HG03135 (cell line): Measurements from ENCODE around the gene CXCL5.
"Not testable (repeated sequence)": the region's sequence is repeated elsewhere in the genome, so short reads cannot be mapped to it uniquely, and the experiment has no call there.

ENCODE experiments used
- ATAC-seq: cut with Tn5 transposase; IDR thresholded peaks from one replicate; pipeline ENCODE4 v1.9.1; 2021; ENCODE audit warnings: mild to moderate bottlenecking, moderate library complexity; ENCODE audit not compliant: unreplicated experiment

CXCL5 gene

DNA sequence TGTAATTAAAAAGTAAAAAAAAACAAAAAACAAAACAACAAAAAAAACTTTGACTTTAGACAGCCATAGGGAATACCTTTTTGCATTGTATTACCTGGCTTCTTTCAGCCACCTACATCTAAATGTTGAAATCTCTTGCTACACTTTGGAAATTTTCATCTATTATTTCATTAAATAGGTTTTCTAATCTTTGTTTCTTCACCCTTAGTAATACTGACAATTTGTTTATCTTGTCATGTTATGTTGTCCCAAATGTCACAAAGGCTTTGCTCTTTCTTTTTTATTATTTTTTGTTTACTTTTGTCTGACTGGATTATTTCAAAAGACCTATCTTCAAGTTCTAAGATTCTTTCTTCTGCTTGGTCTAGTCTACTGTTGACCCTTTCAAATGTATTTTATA, 24.1 kb downstream of the CXCL5 start:
- ATAC-seq = no peak

DNA sequence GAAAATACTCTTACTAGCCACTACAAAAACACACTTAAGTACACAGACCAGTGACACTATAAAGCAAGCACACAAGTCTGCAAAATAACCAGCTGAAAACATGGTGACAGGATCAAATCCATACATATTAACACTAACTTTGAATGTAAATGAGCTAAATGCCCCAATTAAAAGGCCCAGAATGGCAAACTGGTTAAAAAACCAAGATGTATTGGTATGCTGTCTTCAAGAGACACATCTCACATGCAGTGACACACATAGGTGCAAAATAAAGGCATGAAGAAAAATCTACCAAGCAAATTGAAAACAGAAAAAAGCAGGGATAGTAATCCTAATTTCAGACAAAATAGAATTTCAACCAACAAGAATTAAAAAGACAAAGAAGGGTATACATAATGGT, 27.5 kb downstream of the CXCL5 start:
- ATAC-seq = no peak

- ATAC-seq = no peak
These were observed 28.5 kb downstream of the CXCL5 start for GRCh38 chr4:73970011-73970410.

- ATAC-seq = no peak
These were observed 30.6 kb downstream of the CXCL5 start for GRCh38 chr4:73967866-73968265.

DNA sequence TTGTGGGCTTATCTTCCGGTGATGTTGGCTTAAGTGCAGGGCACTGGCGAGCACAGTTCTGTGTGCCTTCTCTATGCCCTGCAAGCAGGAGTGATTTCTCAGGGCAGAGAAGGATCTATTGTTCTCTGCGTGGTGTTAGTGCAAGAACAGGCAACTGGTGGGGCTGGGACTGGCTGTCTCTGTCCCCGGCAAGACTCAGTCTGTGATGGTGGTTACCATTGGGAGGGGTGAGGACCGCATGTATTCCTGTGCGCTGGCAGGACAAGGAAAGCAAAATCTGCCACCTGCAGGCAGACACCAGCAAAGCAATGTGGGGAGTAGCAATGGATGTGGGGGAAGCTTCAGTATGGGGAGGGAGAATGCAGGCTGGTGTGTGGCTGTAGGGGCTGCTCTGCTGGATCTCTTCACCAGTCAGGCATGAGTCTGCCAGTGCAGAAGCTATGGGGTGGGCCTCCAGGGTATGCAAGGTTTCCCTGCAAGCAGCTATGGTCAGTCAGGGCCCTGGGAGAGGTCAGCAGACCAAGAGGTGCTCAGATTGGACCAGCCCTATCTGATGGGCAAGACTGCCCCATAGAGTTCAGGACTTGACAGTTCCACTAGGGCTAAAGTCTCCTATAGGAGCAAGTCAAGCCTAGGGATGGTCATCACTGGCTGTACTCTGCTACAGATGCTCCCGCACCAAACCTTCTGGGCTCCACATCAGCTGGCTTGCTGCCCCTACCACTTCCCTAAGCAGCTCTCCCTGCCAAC, 33.4 kb downstream of the CXCL5 start:
- no peak for ATAC-seq

DNA sequence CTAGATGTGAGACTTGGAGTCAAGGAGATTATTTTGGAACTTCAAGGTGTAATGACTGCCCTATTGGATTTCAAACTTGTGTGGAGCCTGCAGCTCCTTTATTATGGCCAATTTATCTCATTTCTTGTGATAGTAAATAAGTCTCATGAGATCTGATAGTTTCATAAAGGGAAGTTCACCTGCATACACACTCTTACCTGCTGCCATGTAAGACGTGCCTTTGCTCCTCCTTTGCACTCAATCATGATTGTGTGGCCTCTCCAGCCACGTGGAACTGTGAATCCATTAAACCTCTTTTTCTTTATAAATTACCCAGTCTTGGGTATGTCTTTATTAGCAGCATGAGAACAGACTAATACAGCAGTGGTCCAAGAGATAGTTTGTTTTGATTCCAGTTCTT, 35.8 kb downstream of the CXCL5 start:
- no peak for ATAC-seq

DNA sequence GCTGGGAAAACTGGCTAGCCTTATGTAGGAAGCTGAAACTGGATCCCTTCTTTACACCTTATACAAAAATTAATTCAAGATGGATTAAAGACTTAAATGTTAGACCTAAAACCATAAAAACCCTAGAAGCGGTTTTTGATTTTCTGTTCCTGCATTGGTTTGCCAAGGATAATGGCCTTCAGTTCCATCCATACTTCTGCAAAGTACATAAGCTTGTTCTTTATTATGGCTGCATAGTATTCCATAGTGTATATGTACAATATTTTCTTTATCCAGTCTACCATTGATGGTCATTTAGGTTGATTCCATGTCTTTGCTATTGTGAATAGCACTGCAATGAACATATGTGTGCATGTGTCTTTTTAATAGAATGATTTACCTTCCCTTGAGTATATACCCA, 39.4 kb downstream of the CXCL5 start:
- ATAC-seq = not testable (repeated sequence)

GRCh38 chr4:73952352-73952751, 46.1 kb downstream of the CXCL5 start:
- ATAC-seq = no peak

- ATAC-seq = not testable (repeated sequence)
These were observed 48.0 kb downstream of the CXCL5 start for GRCh38 chr4:73950376-73950920.

DNA sequence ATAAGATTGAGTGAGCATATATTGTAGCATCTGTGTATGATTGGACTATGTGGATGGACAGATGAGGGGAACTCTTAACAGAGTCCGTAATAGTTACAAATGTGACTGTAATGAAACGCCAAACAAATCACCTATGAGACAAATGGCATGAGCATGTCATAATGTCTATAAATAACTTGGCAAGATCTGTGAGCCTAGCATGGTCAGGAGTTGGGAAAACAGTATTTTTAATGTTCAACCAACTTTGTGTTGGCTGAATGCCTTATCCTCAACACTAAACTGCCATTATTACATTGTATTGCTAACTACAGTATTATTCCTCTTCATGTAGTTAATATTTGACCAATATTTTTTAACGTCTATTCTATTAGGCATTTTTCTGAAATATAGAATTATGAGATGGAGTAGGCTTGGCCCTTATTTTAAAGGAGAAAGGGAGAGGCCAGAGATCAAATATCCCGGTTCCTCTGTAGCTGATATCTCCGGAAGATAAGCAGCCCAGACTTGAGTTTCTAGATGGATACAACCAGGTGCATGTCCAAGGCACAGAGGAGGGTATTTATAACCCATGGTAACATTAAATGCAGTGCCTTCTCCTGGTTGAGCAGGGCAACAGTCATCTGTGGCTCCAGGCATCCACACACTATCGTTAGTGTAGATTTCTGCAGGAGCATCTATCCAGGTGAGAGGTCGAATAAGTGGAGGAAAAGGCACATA, 49.3 kb downstream of the CXCL5 start:
- no peak for ATAC-seq

GRCh38 chr4:73948291-73948690, 50.2 kb downstream of the CXCL5 start:
- ATAC-seq = no peak

DNA sequence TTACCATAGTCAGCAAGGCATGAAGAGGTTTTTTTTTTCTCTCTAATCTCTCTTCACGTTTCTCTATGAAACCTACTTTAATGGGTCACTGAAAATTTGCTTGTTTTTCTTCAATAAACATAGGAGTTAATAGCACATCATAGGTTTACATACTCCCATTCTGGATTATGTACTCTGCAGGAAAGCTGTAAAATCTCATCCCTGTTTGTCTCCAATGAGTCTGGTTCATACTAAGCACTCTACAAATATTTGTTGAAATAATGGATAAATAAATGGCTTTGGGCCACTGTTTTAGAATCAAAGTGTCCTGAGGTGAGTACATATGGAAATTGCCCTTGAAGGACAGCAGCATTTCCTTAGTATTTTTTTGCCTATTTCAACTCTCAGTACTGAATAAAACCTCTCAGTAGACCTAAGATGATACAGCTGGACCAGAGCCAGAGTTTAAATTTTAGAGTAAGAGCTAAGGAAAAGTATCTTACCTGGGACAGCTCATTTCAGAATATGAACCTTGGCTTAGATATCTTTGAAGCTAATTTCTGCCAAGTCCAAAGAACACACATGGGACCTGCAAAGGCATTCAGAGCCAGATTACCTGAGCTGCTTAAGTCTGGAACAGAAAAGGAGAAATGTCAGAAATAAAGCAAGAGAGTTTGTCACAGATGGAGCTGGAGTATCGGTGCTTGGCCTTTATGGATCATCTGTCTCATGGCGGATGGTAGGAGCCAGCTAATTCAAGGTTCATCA, 51.1 kb downstream of the CXCL5 start:
- ATAC-seq = no peak

- ATAC-seq = no peak
These were observed 52.6 kb downstream of the CXCL5 start for GRCh38 chr4:73945674-73946449.
